NCI-H345 treated with DMSO at 0.1 percent for 48 hours (cell line): ENCODE measurements around the gene TSHZ2.
"Not testable (repeated sequence)": the region's sequence is repeated elsewhere in the genome, so short reads cannot be mapped to it uniquely, and the experiment has no call there.

ENCODE experiments used
- DNase-seq: peaks from one replicate; lab custom pipeline; 2025; ENCODE audit not compliant: unreplicated experiment; lab: John Stamatoyannopoulos, UW

TSHZ2 gene

GRCh38 chr20:53488775-53489272, 516.7 kb downstream of the TSHZ2 start:
- no peak for DNase-seq

- DNase-seq = no peak
Measured at GRCh38 chr20:53489528-53489927, 517.4 kb downstream of the TSHZ2 start.

- no peak for DNase-seq
Measured at GRCh38 chr20:53490620-53491019, 518.5 kb downstream of the TSHZ2 start.

- DNase-seq = no peak
Measured at GRCh38 chr20:53491462-53491861, 519.3 kb downstream of the TSHZ2 start.

DNA sequence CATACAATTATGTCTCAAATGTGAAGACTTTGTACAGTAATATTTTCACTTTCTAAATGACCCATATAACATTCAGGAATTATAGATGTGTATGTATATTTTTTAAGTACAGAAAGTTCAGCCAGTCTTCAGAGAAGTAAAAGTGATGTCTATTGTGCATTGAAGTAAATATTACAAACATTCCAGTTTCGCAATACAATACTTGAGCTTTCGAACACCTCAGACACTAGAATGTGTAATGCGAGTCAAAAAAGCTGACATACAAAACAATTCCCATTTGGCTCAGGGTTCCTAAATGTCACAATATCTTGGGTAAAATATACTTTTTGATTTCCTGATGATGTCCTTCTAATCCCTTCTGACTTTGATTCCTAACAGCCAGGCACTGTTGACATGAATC, 520.1 kb downstream of the TSHZ2 start:
- DNase-seq = no peak

DNA sequence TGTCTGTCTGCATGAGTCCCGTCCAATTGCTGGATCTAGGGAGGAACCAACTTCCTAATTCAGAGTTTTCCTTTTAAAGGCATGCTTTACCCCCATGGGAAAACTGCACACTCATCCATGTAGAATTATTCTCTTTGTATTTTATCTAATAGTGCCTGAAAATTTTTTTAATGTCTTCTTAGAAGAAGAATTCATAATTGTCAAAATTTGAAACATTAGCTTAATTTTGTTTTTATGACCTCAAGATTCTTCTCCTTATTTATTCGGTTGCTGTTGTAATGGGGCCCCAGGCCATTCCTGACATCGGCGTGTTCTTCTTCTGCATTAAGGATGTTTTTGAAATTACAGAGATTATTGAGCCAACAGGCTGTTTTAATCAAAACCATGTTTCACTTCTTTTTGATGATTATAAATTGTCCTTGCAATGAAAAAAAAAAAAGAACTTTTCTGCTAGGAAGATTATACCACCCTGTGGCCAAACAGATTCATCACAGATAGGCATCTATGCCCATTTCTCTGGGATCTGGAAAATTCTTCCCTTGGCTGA, 521.2 kb downstream of the TSHZ2 start:
- DNase-seq = no peak

GRCh38 chr20:53494753-53495152, 522.6 kb downstream of the TSHZ2 start:
- DNase-seq = no peak

GRCh38 chr20:53495398-53496092, 523.4 kb downstream of the TSHZ2 start:
- no peak for DNase-seq

- DNase-seq = no peak
Measured at GRCh38 chr20:53497246-53497645, 525.1 kb downstream of the TSHZ2 start.

DNA sequence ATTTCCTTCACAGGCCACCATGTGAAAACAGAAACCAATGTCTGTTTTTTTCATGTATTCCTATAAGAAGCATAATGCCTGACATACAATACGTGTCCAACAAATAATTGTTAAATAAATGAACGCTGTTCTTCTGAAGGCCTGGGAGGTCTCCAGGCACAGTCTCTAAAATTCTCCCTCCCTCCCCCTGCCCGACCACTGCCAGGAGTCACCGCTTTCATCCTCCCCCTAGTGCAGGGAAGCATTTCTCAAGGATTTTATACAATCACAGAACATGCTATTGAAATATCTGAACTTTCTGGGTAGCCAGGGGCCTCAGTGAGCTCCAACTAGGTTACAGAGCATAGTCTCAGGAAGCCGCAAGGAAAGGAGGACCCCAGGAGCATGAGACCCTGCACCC, 526.2 kb downstream of the TSHZ2 start:
- DNase-seq = no peak

DNA sequence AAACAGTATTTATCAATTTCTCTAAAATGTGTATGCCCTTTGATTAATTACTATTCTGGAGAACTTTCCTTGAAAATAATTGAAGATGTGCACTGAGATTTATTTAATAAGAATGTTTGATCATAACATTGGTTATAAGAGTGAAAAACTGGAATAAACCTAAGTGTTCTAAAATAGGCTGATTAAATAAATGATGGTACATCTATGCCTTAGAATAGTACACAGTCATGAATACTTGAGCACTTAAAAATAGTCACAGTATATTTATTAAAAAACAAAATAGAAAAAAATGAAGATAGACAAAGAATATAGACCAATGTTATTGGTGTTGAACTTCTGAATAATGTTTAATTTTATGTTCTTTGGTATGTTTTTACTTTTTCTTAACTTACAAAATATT, 528.5 kb downstream of the TSHZ2 start:
- no peak for DNase-seq

DNA sequence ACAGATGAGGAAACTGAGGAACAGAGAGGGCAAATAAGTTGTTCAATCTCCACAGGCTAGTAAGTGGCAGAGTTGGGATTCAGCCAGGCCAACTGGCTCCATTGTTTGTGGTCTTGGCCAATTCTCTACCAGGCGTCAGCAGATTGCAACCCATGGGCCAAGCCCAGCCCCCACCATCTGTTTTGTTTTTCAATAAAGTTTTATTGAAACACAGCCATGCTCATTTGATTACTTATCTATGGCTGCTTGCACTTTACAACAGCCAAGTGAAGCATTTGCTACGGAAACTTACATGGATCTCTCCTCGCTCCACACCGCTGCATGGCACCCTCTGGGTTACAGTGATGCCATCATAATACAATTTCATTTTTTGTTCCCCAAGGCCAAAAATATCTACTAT, 530.7 kb downstream of the TSHZ2 start:
- no peak for DNase-seq

GRCh38 chr20:53503517-53503919, 531.4 kb downstream of the TSHZ2 start:
- DNase-seq = no peak

GRCh38 chr20:53504106-53504505, 531.9 kb downstream of the TSHZ2 start:
- DNase-seq = not testable (repeated sequence)

DNA sequence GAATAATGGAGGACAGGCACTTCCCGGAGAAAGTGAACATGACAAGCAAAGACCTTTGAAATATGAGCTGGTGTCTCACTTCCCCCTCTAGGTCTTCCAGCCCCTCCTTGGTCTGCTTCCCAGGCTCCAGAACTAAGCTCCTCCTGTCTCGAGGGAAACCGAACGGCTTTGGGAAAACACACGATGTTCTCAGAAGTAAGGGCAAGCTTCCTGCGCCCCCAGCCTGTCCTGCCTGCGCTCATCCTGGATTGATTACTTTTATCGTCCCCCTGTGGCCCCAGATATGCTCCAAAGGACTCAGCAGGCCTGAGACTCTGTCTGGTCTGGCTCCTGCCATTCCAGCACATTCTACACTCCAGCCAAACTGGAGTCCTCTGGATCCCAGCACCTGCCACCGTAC, 538.1 kb downstream of the TSHZ2 start:
- no peak for DNase-seq

- no peak for DNase-seq
Measured at GRCh38 chr20:53510704-53511103, 538.5 kb downstream of the TSHZ2 start.

- no peak for DNase-seq
Measured at GRCh38 chr20:53512076-53512475, 539.9 kb downstream of the TSHZ2 start.

DNA sequence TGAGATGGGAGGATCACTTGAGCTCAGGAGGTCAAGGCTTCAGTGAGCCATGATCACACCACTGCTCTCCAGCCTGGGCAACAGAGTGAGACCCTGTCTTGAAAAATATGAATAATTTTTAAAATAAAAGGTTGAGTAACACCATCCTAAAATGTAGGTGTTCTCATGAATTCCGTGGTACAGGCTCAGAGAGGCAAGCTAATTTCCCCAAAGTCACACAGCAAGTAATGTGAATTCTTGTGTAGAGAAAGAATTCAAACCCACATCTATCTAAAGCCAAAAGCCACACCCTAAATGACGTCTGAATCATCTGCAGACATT, 541.0 kb downstream of the TSHZ2 start:
- no peak for DNase-seq

DNA sequence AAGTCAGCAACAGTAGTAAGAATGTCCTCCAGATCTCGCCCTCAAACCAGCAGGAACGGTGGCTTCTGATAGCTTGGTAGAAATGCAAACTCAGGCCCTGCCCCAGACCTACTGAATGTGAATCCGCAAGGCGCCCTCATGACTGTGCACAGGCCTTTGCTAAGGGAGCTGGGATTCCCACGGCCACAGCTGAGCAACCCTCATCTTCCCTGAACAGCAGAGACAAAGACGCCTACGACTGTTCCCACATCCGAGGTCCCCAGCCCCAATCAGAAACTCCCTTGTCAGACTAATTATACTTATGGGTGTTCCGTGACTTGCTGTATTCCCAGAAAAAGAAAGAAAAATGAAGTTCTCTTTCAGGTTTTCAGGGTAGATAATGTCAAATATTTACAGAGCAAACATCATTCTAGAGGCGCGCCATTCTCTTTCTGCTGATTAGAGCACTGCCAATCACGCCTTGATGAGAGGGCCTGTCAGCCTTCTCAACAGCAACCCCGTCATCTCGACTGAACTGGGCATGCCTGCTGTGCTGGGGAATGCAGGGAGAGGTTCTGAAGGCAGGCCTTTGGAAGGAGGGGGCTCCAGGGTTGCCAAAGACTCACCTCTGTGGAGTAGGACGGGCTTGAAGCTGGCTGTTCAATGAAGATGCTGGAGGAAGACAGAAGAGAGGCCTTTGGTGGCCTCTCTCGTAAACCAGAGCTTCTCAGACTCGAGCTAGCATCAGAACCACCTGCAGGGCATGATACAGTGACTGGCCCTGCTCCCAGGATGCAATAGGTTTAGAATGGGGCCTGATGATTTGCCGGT, 541.5 kb downstream of the TSHZ2 start:
- no peak for DNase-seq

DNA sequence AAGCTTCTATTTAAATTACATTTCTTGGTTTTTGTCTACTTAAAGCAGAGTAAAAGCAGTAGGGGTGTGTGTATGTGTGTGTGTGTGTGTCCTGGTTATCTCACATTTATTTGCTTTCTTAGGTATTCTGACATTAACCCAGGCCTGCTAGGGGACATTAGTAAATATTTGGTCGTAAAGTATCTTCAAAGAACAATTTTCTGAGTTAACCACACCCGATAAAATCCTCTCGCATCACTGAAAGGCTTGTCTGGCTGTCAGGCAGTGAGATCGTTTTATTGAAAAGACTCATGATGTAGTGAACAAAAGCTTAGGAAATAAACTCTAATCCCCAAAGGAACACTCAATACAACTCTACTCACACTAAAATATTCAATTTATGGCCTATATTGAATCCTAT, 543.6 kb downstream of the TSHZ2 start:
- DNase-seq = no peak

DNA sequence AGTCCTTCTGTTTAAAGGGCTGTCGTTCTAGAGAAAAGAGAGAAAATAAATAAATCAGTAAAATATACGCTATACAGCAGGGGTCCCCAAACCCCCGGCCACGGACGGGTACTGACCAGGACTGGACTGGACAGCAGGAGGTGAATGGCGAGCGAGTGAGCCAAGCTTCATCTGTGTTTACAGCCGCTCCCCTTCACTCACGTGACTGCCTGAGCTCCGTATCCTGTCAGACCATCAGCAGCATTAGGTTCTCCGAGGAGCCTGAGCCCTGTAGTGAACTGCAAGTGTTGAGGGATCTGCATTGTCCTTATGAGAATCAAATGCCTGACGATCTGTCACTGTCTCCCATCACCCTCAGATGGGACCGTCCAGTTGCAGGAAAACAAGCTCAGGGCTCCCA, 545.0 kb downstream of the TSHZ2 start:
- DNase-seq = no peak

- not testable (repeated sequence) for DNase-seq
Measured at GRCh38 chr20:53521421-53521820, 549.3 kb downstream of the TSHZ2 start.
